Cardiac muscle cell (in vitro differentiated cells and primary cell): ENCODE results near the gene CRYGC. TPM values are rescaled to one million over a fixed set of nuclear protein-coding genes. Genes with fewer than 3 reads are reported as not detected.
"Not testable (repeated sequence)": the region's sequence is repeated elsewhere in the genome, so short reads cannot be mapped to it uniquely, and the experiment has no call there.

Source experiments
- DNase-seq, 2 donors: peaks; one replicate each; pipeline versions ENCODE4 v3.0.0 to v3.0.0-alpha.2; 2010 to 2017; ENCODE audit warnings: low read depth in 1 of 2, low spot score in 1 of 2
- H3K27ac ChIP-seq: fragments of 200-600 bp; sonication (generic); 2 replicates; pipeline ENCODE4 v1.5.1; 2016
- H3K27me3 ChIP-seq: fragments of 200-600 bp; sonication (generic); 2 replicates; pipeline ENCODE4 v1.6.0; 2016; ENCODE audit warnings: control low read depth
- H3K36me3 ChIP-seq: fragments of 200-600 bp; sonication (generic); 2 replicates; pipeline ENCODE4 v1.5.1; 2016; ENCODE audit warnings: control low read depth
- H3K4me1 ChIP-seq: fragments of 200-600 bp; sonication (generic); 2 replicates; pipeline ENCODE4 v1.8.1; 2017; ENCODE audit warnings: low read depth, mild to moderate bottlenecking, mixed run types
- H3K4me3 ChIP-seq: fragments of 200-600 bp; sonication (generic); 2 replicates; pipeline ENCODE4 v1.5.1; 2016; ENCODE audit warnings: mild to moderate bottlenecking
- H3K9me3 ChIP-seq: fragments of 200-600 bp; sonication (generic); 2 replicates; pipeline ENCODE4 v1.5.1; 2017; ENCODE audit warnings: low read depth, mild to moderate bottlenecking, control low read depth
- polyA plus RNA-seq: library from polyadenylated mRNA; unstranded; fragments of >200 nt; fragmentation: Nextera tagmentation; extraction: Ambion mirVana; gene quantifications from 2 replicates; pipeline ENCODE4 v1.2.1, GENCODE V29; 2016
- total RNA-seq: library from RNA; depleted of rRNA; stranded (reverse); fragments of >200 nt; gene quantifications from 2 replicates; pipeline ENCODE4 v1.2.3, GENCODE V29; 2016
- TF ChIP-seq, protein P1 (sequence below): IDR thresholded peaks from 2 replicates; pipeline ENCODE4 v1.5.1; 2012; ENCODE audit warnings: low read depth, mild to moderate bottlenecking, low read length

The CRYGC gene
- total and polyA plus RNA-seq, 2 experiments from 2014 or later, result not detected

DNA sequence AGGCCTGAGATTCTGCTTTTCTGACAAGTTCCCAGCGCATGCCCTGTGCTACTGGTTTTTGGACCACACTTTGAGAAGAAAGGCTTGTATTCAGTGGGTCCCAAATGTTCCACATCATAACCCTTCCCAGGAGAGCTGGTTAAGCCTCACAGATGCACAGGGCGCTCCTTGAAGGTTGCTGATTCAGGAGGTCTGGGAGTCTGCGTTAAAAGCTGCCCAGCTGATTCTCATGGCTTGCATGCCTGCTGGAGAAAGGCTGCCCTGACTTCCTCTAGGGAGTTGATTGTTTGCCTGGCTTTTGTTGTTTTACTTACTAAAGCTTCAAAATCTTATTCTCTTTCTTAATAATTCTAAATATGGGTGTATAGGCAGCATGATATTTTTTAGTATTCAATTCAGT lies 26.0 kb downstream of the CRYGC start:
- Histone ChIP-seq H3K27ac (no peak overlapping the region), H3K9me3 (no peaks in the 10 kb centered on the region), H3K4me1 (no peaks in the 10 kb centered on the region), H3K4me3 (no peak overlapping the region), H3K36me3 (no peaks in the 10 kb centered on the region), H3K27me3 (no peaks in the 10 kb centered on the region)
- no peak for DNase-seq
- TF ChIP-seq, protein P1, sequence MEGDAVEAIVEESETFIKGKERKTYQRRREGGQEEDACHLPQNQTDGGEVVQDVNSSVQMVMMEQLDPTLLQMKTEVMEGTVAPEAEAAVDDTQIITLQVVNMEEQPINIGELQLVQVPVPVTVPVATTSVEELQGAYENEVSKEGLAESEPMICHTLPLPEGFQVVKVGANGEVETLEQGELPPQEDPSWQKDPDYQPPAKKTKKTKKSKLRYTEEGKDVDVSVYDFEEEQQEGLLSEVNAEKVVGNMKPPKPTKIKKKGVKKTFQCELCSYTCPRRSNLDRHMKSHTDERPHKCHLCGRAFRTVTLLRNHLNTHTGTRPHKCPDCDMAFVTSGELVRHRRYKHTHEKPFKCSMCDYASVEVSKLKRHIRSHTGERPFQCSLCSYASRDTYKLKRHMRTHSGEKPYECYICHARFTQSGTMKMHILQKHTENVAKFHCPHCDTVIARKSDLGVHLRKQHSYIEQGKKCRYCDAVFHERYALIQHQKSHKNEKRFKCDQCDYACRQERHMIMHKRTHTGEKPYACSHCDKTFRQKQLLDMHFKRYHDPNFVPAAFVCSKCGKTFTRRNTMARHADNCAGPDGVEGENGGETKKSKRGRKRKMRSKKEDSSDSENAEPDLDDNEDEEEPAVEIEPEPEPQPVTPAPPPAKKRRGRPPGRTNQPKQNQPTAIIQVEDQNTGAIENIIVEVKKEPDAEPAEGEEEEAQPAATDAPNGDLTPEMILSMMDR, result no peak

DNA sequence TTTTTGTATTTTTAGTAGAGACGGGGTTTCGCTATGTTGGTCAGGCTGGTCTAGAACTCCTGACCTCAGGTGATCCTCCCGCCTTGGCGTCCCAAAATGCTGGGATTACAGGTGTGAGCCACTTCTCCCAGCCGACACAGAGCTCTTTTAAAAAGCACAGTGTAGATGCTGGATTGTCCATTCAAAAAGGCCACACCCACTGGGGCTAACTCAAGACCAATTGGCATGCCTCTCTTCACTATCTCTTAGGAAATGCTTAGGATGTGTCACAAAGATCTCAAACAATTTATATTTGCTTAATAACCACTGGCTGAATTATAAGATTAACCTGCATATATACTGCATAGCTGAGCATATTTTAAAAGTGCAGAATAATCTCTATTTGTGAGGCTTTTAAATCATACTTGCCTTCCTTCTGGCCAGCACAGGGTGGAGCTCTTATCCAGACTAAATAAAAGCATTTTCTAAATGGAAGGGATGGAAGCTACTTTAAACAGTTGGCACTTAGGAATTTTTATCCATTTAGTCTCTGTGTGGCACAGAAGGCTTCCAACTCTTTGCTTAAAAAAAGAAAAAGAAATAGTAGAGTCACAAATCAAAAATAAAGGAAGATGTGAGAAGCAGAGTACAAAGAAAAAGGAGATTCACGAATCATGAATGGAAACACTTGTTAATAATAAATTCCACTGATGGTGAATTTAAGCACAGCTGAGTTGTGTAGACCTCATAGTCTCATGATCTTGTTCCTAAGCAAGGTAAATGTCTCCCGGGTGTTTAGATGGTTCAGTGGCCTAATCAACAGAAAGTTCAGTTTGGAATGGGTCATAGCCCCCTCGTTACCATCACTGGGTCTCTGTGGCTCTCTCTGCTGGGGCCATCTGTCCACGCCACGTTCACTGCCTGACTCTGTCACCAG lies 27.7 kb downstream of the CRYGC start:
- H3K4me1 ChIP-seq, result no peaks in the 10 kb centered on the region
- no peak overlapping the region for H3K4me3 ChIP-seq
- H3K27me3 ChIP-seq, result no peaks in the 10 kb centered on the region
- no peaks in the 10 kb centered on the region for H3K36me3 ChIP-seq
- no peak overlapping the region for H3K27ac ChIP-seq
- no peaks in the 10 kb centered on the region for H3K9me3 ChIP-seq
- DNase-seq, result peak in 1 of 2 donors; percentile 48
- TF ChIP-seq, protein P1, result peak; percentile 44

DNA sequence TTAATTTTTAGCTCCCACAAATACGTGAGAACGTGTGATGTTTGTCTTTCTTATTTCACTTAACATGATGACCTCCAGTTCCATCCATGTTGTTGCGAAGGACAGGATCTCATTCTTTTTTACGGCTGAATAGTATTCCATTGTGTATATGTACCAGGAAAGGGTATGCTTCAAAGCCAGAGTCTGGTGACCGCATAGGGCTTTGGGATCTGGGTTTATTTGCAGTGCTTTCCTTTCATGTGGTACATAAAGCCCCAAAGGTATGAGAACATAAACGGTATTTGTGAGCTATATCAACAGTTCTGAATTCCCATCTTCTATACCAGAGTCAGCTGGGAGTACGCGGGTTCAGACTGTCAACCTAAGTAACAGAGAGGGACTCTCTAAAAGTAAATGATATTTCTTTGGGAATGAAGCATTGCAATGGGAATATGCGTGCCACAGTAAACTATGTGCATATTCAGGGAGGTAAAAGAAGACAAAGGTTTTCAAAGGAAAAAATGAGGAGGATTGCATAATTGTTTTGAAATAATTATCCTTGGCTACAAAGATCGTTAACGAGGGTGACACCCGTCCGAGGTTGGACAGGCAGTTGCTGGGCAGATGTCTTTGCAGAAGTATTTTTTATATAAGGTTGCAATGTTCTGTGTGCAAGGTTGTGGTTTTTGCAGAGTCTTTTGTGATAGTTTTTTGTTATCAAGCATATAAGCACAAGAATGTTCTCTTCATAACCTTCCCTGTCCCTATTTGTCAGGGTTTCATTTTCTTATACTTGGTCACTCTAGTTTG lies 29.8 kb downstream of the CRYGC start:
- no peak overlapping the region for H3K27ac ChIP-seq
- TF ChIP-seq, protein P1, result no peak
- no peaks in the 10 kb centered on the region for H3K4me1 ChIP-seq

DNA sequence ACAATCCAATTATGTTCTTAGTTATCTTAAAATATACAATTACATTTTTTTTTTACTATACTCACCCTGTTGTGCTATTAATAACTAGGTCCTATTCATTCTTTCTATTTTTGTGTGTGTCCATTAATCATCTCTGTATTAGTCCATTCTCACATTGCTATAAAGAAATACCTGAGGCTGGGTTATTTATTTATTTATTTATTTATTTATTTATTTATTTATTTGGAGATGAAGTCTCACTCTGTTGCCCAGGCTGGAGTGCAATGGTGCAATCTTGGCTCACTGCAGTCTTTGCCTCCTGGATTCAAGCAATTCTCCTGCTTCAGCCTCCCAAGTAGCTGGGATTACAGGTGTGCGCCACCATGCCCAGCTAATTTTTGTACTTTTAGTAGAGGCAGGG lies 30.9 kb downstream of the CRYGC start:
- H3K36me3 ChIP-seq, H3K27me3 ChIP-seq, H3K4me3 ChIP-seq, H3K4me1 ChIP-seq, H3K9me3 ChIP-seq, DNase-seq, H3K27ac ChIP-seq: not testable (repeated sequence)

More for the DNA sequence above, 29.8 kb downstream of the CRYGC start:
- Histone ChIP-seq H3K36me3 (no peaks in the 10 kb centered on the region), H3K27me3 (no peaks in the 10 kb centered on the region), H3K9me3 (no peaks in the 10 kb centered on the region), H3K4me3 (no peak overlapping the region)
- DNase-seq, result no peak

DNA sequence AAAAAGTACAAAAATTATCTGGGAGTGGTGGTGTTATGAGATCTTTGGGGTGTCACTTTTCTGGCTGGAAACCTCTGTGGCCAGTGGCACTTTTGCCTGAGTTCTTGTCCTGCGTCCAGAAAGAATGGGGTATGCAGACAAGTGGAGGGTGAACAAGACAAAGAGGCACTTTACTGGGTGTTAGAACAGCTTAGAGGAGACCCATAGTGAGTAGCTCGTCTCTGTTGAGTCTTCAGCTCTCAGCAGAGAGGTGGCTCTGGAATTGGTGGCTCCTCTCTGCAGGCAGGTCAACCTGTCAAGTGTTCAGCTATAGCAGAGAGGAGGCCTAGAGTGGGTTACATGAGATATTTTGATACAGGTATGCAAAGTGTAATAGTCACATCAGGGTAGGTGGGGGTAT lies 31.4 kb downstream of the CRYGC start:
- H3K27me3 ChIP-seq, result no peaks in the 10 kb centered on the region
- no peaks in the 10 kb centered on the region for H3K4me1 ChIP-seq
- no peaks in the 10 kb centered on the region for H3K36me3 ChIP-seq
- no peak for DNase-seq
- no peak overlapping the region for H3K4me3 ChIP-seq
- no peaks in the 10 kb centered on the region for H3K9me3 ChIP-seq
- H3K27ac ChIP-seq, result no peak overlapping the region
- TF ChIP-seq, protein P1, result no peak

DNA sequence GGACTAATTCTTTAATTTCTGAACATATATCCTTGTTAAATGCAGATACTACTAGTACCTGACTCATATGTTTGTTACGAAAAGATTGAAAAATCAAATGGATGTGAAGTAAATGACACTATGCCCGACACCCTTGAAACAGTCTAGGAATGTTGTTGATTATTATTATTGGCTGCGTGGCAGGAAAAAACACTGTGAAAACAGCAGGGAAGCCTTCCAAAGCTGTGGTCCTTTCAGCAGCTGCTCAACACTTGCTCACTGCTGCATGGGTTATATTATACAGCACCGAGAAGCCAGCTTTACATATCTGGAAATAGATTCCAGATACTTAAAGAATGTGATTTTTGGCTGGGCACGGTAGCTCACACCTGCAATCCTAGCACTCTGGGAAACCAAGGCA lies 31.8 kb downstream of the CRYGC start:
- Histone ChIP-seq H3K36me3 (no peaks in the 10 kb centered on the region), H3K4me1 (no peaks in the 10 kb centered on the region), H3K4me3 (no peak overlapping the region), H3K27ac (no peak overlapping the region), H3K9me3 (no peaks in the 10 kb centered on the region), H3K27me3 (no peaks in the 10 kb centered on the region)
- TF ChIP-seq, protein P1, result no peak
- peak in 1 of 2 donors; percentile 50 for DNase-seq
